Thoracic aorta (tissue), 2 donors: ENCODE measurements around the gene C8A. TPM values are rescaled to one million over a fixed set of nuclear protein-coding genes. Genes with fewer than 3 reads are reported as not detected.

Source experiments
- ATAC-seq: fragments of 150-250 bp; one replicate; pipeline ENCODE4 v1.8.0; 2017; ENCODE audit warnings: low read depth; ENCODE audit not compliant: insufficient number of reproducible peaks, low FRiP score
- DNase-seq: peaks from one replicate; pipeline ENCODE4 v3.0.0-alpha.2; 2020; ENCODE audit warnings: low spot score
- H3K27ac ChIP-seq, 2 donors: fragments of 200-600 bp; sonication (generic); 1 replicate in 1 of 2; 2 replicates in 1 of 2; pipeline ENCODE4 v1.5.1; 2016; ENCODE audit warnings: mild to moderate bottlenecking in 2 of 2, moderate library complexity in 2 of 2
- H3K27me3 ChIP-seq: fragments of 200-600 bp; sonication (generic); replicated peaks from 2 replicates; pipeline ENCODE4 v1.6.0; 2016; ENCODE audit warnings: mild to moderate bottlenecking; ENCODE audit not compliant: insufficient read depth
- H3K36me3 ChIP-seq: fragments of 200-600 bp; sonication (generic); one replicate; pipeline ENCODE4 v1.5.1; 2016
- H3K4me1 ChIP-seq, 2 donors: fragments of 200-600 bp; sonication (generic); 1 replicate in 1 of 2; 2 replicates in 1 of 2; pipeline versions ENCODE4 v1.5.1 to v1.6.0; 2016; ENCODE audit warnings: low read depth in 2 of 2, mild to moderate bottlenecking in 1 of 2; ENCODE audit not compliant: control insufficient read depth in 1 of 2
- H3K4me3 ChIP-seq: fragments of 200-600 bp; sonication (generic); 2 replicates; pipeline ENCODE4 v1.5.1; 2016; ENCODE audit warnings: mild to moderate bottlenecking
- H3K9me3 ChIP-seq: fragments of 200-600 bp; sonication (generic); 2 replicates; pipeline ENCODE4 v1.5.1; 2016
- CTCF ChIP-seq: fragments of 200-600 bp; sonication (generic); IDR thresholded peaks from one replicate; pipeline ENCODE4 v1.5.1; 2019; ENCODE audit warnings: antibody characterized with exemption
- total RNA-seq, 2 donors: library from RNA; depleted of rRNA; stranded (reverse); fragments of >200 nt; gene quantifications; one replicate each; pipeline versions ENCODE4 v1.1.0 to v1.2.3, GENCODE V29; 2016

C8A gene
- total RNA-seq, 2 donors from 2014 or later: not detected

DNA sequence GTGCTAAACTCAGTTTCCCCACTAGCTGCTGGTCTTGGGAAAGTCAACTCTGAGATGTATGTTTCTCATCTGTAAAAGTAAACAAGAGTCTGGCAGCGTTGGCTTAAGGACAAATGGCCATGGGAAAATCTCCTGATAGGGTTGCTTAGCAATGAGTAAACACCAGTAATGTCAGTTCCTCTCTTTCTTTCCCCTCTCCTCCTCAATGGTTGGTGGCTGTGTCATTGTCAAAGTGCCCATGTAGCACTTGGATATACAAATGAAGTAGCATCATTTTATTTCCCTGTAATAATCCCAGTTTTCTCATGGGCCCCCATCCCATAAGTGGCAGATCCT lies 33.2 kb upstream of the C8A start:
- no peak overlapping the region for H3K27ac ChIP-seq
- H3K4me3 ChIP-seq: no peak overlapping the region
- no peak for ATAC-seq
- no peak for DNase-seq
- H3K27me3 ChIP-seq: no peaks in the 10 kb centered on the region
- no peaks in the 10 kb centered on the region for H3K9me3 ChIP-seq
- TF ChIP-seq CTCF: no peak
- no peaks in the 10 kb centered on the region for H3K36me3 ChIP-seq
- peaks cover 4 to 5% of the 10 kb centered on the region in 2 donors for H3K4me1 ChIP-seq

DNA sequence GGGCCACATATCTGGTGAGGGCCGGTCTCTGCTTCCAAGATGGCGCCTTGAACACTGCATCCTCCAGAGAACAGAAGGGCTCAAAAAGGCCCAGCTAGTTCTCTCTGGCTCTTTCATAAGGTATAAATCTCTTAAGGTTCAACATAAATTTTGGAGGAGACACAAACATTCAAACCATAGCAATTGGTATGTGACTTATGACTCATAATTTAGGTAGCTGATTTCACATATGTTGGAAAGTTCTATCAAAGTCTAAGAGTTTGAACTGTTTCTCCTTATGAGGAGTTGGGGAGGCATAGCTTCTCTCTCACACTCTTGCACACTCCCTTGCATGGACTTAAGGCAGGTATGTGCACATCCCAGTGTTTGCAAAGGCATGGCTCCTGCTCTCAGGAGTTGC lies 30.3 kb upstream of the C8A start:
- TF ChIP-seq CTCF: no peak
- ATAC-seq: no peak

DNA sequence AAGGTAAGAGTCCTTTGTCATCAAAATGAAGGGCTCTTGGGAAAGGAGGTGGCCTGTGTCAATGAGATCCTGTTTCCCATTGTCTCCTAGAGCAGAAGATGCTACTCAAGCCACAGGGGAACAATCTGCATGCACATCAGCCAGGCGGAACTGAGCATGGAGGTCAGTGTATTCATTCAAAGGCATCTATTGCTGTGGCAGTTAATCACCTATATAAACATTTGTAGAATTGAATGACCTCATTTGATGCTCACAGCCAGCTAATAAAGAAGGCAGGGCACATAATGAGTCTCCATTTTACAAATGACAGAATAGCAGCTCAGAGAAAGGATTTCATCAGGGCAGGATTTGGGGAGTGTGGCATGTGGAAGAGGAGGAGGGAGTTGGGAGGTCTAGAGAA lies 29.7 kb upstream of the C8A start:
- no peak for DNase-seq
- Histone ChIP-seq H3K4me3 (no peak overlapping the region), H3K27ac (no peak overlapping the region), H3K36me3 (no peaks in the 10 kb centered on the region), H3K4me1 (peaks cover 4 to 5% of the 10 kb centered on the region in 2 donors), H3K9me3 (no peaks in the 10 kb centered on the region), H3K27me3 (no peaks in the 10 kb centered on the region)
- TF ChIP-seq CTCF: no peak
- no peak for ATAC-seq

More for the DNA sequence above, 30.3 kb upstream of the C8A start:
- H3K4me3 ChIP-seq: no peak overlapping the region
- H3K27ac ChIP-seq: no peak overlapping the region
- DNase-seq: no peak
- H3K27me3 ChIP-seq: no peaks in the 10 kb centered on the region
- H3K4me1 ChIP-seq: peaks cover 4 to 5% of the 10 kb centered on the region in 2 donors
- H3K9me3 ChIP-seq: no peaks in the 10 kb centered on the region
- H3K36me3 ChIP-seq: no peaks in the 10 kb centered on the region

DNA sequence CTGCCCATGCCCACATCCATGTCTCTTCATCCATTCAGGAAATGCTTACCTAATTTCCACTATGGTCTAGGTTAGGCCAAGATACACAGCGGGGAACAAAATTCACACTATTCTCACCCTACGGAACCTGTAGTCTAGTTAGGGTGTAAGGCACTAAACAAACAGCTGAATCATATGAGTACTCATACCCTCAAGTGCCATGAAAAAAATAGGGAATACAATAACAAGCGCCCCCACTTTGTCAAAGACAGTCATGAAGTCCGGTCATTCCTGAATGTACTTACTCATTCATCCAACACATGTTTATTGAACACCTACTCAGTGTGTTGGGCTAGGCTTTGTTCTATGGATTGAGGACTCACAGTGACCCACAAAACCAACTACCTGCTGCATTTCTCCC lies 29.2 kb upstream of the C8A start:
- DNase-seq (no peak), ATAC-seq (no peak)
- Histone ChIP-seq H3K9me3 (no peaks in the 10 kb centered on the region), H3K27me3 (no peaks in the 10 kb centered on the region), H3K4me1 (peaks cover 4 to 5% of the 10 kb centered on the region in 2 donors), H3K4me3 (no peak overlapping the region), H3K36me3 (no peaks in the 10 kb centered on the region), H3K27ac (no peak overlapping the region)
- TF ChIP-seq CTCF: no peak

DNA sequence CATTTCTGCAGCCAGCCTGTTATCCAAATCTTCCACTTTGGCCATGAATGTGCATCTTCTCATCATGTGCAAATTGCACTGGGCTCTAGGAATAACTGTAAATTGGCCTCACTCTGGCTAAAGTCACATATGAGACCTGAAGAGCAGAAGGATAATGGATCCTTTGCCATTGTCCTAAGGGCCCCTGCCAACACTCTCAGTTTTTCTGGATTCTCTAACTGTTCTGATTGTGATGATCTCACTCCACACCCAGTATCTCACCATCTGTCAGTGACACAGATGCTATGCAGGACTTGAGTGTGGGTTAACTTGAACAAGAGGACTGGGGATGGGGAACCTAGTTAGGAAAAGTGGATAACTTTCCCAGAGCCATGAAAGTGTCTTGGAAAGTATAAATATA lies 26.9 kb upstream of the C8A start:
- no peaks in the 10 kb centered on the region for H3K9me3 ChIP-seq
- DNase-seq: no peak
- H3K4me1 ChIP-seq: peaks cover 0 to 3% of the 10 kb centered on the region in 2 donors
- H3K36me3 ChIP-seq: no peaks in the 10 kb centered on the region
- no peak overlapping the region for H3K4me3 ChIP-seq
- H3K27ac ChIP-seq: no peak overlapping the region
- no peaks in the 10 kb centered on the region for H3K27me3 ChIP-seq
- no peak for ATAC-seq
- TF ChIP-seq CTCF: no peak
